AG04450 (cell line): ENCODE measurements around the gene TNFRSF1B. TPM values are rescaled to one million over a fixed set of nuclear protein-coding genes. Genes with fewer than 3 reads are reported as not detected.

Source experiments
- CTCF ChIA-PET: fragments of 300-600, 350-600 bp; formaldehyde crosslinking; extraction: SDS; loops from one replicate; lab custom pipeline; 2022; ENCODE audit warnings: antibody characterized with exemption, inconsistent platforms; lab: Charles Lee
- POLR2A ChIA-PET: fragments of 350-600 bp; formaldehyde crosslinking; extraction: SDS; loops from one replicate; lab custom pipeline; 2021; ENCODE audit warnings: antibody characterized with exemption, inconsistent platforms; lab: Yijun Ruan, JAX
- DNase-seq: peaks from one replicate; pipeline ENCODE4 v3.0.0-alpha.2; 2011; ENCODE audit warnings: low read depth, low spot score
- H3K27ac ChIP-seq: one replicate; pipeline ENCODE4 v1.5.1; 2012; ENCODE audit warnings: low read depth, low read length, control low read depth
- H3K27me3 ChIP-seq: one replicate; pipeline ENCODE4 v1.6.0; 2012; ENCODE audit warnings: low read length; ENCODE audit not compliant: control insufficient read depth, insufficient read depth
- H3K4me3 ChIP-seq: 2 replicates; pipeline ENCODE4 v1.5.1; 2011; ENCODE audit warnings: mild to moderate bottlenecking, low read depth, low read length, control low read depth
- H3K9me3 ChIP-seq: 2 replicates; pipeline ENCODE4 v1.5.1; 2012; ENCODE audit warnings: low read length; ENCODE audit not compliant: control insufficient read depth, insufficient read depth
- polyA plus RNA-seq: library from polyadenylated mRNA; depleted of rRNA; stranded (reverse); fragments of >200 nt; gene quantifications from 2 replicates; pipeline ENCODE4 v1.2.3, GENCODE V29; 2011
- TF ChIP-seq, protein P1 (sequence below): IDR thresholded peaks from 2 replicates; pipeline ENCODE4 v1.5.1; 2011; ENCODE audit warnings: low read depth, low read length, control low read depth, inconsistent platforms

TNFRSF1B gene
- polyA plus RNA-seq, 1 experiment = 5.9 TPM

DNA sequence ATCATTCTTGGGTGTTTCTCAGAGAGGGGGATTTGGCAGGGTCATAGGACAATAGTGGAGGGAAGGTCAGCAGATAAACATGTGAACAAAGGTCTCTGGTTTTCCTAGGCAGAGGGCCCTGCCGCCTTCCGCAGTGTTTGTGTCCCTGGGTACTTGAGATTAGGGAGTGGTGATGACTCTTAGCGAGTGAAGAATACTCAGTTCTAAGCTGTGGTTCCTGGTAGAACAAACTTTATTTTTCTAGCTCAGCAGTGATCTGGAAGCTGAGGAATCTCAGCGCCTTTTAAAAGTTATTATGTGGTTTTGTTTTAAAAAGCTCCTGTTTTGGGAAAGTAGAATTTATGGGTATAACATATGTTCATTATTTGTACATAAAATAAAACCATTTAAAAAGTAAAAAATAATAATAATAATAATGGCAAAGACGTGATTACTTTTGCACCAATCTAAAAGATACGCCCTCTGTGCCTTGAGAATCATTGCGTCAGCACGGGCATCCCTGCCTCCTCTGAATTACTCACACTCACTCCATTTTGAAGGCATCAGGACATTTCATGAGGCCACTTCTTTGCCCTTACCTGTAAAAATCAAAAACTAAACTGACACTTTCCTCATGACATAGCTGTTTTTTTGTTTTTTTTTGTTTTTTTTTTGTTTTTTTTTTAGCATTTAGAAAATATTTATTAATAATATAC, 29.7 kb upstream of the TNFRSF1B start:
- no peak overlapping the region for H3K27ac ChIP-seq
- no peak for DNase-seq
- H3K9me3 ChIP-seq = no peaks in the 10 kb centered on the region
- ChIA-PET POLR2A (interaction anchor here (0.6 to 0.7 kb wide), 2 partner anchors 8 to 28 kb away, joined by 4 to 7 read pairs; no protein-coding TSS in a partner anchor), CTCF (interaction anchor here (0.5 to 1.8 kb wide), 5 partner anchors 9 to 522 kb away, joined by 3 to 14 read pairs (median 4); no protein-coding TSS in a partner anchor)
- TF ChIP-seq, protein P1, sequence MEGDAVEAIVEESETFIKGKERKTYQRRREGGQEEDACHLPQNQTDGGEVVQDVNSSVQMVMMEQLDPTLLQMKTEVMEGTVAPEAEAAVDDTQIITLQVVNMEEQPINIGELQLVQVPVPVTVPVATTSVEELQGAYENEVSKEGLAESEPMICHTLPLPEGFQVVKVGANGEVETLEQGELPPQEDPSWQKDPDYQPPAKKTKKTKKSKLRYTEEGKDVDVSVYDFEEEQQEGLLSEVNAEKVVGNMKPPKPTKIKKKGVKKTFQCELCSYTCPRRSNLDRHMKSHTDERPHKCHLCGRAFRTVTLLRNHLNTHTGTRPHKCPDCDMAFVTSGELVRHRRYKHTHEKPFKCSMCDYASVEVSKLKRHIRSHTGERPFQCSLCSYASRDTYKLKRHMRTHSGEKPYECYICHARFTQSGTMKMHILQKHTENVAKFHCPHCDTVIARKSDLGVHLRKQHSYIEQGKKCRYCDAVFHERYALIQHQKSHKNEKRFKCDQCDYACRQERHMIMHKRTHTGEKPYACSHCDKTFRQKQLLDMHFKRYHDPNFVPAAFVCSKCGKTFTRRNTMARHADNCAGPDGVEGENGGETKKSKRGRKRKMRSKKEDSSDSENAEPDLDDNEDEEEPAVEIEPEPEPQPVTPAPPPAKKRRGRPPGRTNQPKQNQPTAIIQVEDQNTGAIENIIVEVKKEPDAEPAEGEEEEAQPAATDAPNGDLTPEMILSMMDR = no peak
- no peak overlapping the region for H3K4me3 ChIP-seq
- peaks cover 2% of the 10 kb centered on the region for H3K27me3 ChIP-seq

GRCh38 chr1:12138196-12139168, 28.3 kb upstream of the TNFRSF1B start:
- H3K9me3 ChIP-seq = peaks cover 3% of the 10 kb centered on the region; the same call in 1 of the 2 replicates
- H3K27me3 ChIP-seq = peaks cover 2% of the 10 kb centered on the region
- DNase-seq = no peak
- TF ChIP-seq, protein P1 = no peak
- H3K27ac ChIP-seq = no peak overlapping the region
- CTCF ChIA-PET = interaction anchor here (0.7 to 1.8 kb wide), 2 partner anchors 13 to 14 kb away, joined by 3 to 14 read pairs; no protein-coding TSS in a partner anchor
- H3K4me3 ChIP-seq = no peak overlapping the region
- POLR2A ChIA-PET = no interaction called here

GRCh38 chr1:12140016-12140415, 26.8 kb upstream of the TNFRSF1B start:
- TF ChIP-seq, protein P1 = no peak
- DNase-seq = no peak
- ChIA-PET POLR2A (interaction anchor here (0.6 kb wide), 1 partner anchor 121 kb away, joined by 3 read pairs; the partner anchor contains the start of gene MIIP), CTCF (interaction anchor here (0.6 to 3.5 kb wide), 3 partner anchors 15 to 128 kb away, joined by 6 to 17 read pairs (median 7); no protein-coding TSS in a partner anchor)
- Histone ChIP-seq H3K27ac (no peak overlapping the region), H3K9me3 (peaks cover 3% of the 10 kb centered on the region; the same call in 1 of the 2 replicates), H3K4me3 (no peak overlapping the region), H3K27me3 (peaks cover 2% of the 10 kb centered on the region)

GRCh38 chr1:12140515-12141162, 26.2 kb upstream of the TNFRSF1B start:
- H3K27ac ChIP-seq = no peak overlapping the region
- TF ChIP-seq, protein P1 = no peak
- H3K27me3 ChIP-seq = peaks cover 2% of the 10 kb centered on the region
- no peak overlapping the region for H3K4me3 ChIP-seq
- POLR2A ChIA-PET = no interaction called here
- no peak for DNase-seq
- peaks cover 3% of the 10 kb centered on the region; the same call in 1 of the 2 replicates for H3K9me3 ChIP-seq
- CTCF ChIA-PET = interaction anchor here (3.5 kb wide), 1 partner anchor 16 kb away, joined by 17 read pairs; no protein-coding TSS in a partner anchor
